ENCODE measurements around the gene UBE4A.

UBE4A gene, protein sequence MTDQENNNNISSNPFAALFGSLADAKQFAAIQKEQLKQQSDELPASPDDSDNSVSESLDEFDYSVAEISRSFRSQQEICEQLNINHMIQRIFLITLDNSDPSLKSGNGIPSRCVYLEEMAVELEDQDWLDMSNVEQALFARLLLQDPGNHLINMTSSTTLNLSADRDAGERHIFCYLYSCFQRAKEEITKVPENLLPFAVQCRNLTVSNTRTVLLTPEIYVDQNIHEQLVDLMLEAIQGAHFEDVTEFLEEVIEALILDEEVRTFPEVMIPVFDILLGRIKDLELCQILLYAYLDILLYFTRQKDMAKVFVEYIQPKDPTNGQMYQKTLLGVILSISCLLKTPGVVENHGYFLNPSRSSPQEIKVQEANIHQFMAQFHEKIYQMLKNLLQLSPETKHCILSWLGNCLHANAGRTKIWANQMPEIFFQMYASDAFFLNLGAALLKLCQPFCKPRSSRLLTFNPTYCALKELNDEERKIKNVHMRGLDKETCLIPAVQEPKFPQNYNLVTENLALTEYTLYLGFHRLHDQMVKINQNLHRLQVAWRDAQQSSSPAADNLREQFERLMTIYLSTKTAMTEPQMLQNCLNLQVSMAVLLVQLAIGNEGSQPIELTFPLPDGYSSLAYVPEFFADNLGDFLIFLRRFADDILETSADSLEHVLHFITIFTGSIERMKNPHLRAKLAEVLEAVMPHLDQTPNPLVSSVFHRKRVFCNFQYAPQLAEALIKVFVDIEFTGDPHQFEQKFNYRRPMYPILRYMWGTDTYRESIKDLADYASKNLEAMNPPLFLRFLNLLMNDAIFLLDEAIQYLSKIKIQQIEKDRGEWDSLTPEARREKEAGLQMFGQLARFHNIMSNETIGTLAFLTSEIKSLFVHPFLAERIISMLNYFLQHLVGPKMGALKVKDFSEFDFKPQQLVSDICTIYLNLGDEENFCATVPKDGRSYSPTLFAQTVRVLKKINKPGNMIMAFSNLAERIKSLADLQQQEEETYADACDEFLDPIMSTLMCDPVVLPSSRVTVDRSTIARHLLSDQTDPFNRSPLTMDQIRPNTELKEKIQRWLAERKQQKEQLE

DNA sequence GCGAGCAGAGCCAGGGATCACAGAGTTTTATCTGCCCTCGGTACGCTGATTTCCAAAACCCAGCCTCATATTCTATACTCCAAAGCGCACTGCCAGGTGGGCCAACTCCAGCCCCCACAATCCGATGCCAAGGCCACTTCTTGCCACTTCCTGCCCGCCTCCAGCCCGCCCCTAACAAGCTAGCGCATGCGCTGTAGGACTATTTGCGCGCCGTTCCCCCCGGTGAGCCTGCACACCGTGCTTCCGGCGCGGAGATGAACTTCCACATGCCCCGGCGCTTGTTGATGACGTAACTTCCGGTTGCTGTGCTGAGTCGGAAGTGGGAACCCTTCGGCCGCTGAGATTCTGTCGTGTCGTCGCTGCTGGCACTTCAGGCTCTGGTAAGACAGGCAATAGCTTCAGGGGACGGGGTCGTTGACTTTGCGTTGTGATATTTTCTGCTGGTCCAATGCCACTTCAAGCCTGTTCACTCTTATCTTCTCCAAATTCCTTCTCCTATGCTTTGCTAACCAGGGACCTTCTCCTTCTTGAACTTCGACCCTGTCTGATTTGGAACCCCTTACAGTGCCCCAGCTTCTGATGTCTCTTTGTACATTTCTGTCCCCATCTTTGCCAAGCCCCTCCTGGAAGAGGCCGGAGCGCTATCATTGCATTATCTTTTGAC, at the start of gene UBE4A:
TSS of gene UBE4A (plus strand) at position 306 of the 664 bp plus-strand sequence. CDS start 5,481 bp downstream, outside the sequence.
- DNase-seq, result peak; percentile 74

- no peak for DNase-seq
Observed at GRCh38 chr11:118310271-118310670, 49.1 kb upstream of the UBE4A start.

DNA sequence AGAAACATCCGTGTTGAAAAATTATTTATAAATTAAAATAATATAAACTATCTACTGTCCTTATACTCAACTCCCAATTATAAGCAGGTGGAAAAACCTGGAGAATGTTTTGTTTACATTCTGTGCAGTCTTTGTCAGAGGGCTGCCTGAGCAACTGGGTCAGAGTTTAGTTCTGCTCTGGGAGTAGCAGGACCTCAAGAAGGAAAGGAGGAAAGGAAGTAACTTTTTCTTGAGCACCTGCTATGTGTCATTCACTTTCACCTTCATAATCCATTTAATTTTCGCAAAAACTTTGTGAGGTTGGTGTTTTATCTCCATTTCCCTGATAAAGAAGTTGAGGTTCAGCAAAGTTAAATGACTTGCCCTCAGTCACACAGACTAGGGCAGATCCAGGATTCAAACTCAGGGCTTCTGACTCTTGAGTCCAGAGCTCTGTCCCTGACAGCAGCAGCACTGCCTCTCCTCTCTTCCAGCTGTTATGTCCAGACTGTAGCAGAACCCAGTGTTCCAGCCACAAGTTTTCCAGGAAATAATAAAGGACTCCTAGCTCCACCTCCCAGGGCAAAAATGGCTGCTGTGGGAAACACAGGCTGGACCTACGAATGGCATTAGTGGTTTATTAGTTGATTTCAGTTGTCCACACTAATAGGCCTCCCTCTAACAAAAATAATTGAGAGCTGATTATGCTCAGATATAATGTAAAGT, 48.5 kb upstream of the UBE4A start:
- DNase-seq, result no peak

DNA sequence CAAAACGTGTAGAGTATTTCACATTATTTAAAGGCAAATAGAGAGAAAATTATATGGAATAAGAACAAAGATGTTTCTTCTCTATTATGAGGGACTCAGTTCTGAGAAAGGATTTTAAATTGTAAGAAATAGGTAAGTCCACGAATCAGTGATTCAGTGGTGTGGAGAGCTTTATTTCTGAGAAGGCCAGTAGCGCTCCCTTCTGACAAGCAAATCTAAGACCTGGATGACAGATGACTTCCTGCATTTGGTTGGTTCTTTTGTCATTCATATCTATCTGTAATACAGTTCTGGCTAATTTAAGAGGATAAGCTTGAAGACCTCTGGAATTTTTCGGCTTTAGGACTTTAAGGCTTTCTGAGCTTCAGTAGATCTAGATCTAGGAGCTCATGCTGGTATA, 47.9 kb upstream of the UBE4A start:
- no peak for DNase-seq

DNA sequence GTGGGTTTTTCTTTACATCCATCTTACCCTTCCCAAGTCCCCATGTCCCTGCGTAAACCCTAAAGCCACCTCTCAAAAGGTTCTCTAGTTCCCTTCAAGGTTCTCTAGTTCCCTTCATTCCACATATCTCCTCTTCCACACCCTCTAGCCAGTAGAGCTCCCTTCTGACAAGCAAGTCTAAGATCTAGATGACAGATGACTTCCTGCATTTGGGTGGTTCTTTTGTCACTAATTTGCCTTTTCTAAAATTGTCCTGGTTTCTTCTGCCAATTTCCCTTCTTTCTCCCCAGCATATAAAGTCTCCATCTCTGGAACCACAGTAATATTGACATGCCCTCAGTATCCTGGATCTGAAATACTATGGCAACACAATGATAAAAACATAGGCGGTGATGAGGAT, 47.1 kb upstream of the UBE4A start:
- no peak for DNase-seq

- no peak for DNase-seq
Observed at GRCh38 chr11:118313242-118313641, 46.2 kb upstream of the UBE4A start.

- no peak for DNase-seq
Observed at GRCh38 chr11:118314988-118315411, 44.4 kb upstream of the UBE4A start.

- no peak for DNase-seq
Observed at GRCh38 chr11:118318124-118318523, 41.3 kb upstream of the UBE4A start.

- no peak for DNase-seq
Observed at GRCh38 chr11:118318581-118319336, 40.6 kb upstream of the UBE4A start.

- no peak for DNase-seq
Observed at GRCh38 chr11:118319337-118319707, 40.1 kb upstream of the UBE4A start.

GRCh38 chr11:118320515-118320914, 38.9 kb upstream of the UBE4A start:
- DNase-seq, result no peak

DNA sequence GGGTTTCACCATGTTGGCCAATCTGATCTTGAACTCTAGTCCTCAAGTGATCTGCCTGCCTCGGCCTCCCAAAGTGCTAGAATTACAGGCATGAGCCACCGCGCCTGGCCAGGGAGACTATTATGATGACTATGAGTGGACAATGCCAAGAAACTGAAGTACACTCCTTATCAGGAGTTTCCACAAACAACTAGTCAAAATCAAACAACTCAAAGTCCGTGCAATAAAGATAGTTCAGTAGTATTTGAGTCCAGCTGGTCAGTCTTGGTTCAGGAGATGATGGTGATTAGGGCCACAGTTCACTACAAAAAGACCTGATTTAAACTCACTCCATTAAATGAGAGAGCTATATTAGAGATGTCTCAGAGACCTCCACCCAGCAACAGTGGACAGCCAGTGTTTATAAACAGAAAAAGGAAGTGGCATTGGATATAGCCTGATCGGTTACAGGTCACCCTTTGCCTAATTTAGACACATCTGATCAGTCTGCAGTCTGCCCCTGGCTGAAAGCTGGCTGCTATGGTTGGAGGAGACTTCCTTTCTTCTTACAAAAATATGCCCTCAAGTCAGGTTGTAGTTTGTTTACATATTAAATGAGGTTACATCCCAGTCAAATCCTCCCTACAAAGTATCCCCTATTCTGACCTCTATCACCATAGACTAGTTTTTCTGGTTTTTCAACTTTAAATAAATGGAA, 37.9 kb upstream of the UBE4A start:
- DNase-seq, result no peak

DNA sequence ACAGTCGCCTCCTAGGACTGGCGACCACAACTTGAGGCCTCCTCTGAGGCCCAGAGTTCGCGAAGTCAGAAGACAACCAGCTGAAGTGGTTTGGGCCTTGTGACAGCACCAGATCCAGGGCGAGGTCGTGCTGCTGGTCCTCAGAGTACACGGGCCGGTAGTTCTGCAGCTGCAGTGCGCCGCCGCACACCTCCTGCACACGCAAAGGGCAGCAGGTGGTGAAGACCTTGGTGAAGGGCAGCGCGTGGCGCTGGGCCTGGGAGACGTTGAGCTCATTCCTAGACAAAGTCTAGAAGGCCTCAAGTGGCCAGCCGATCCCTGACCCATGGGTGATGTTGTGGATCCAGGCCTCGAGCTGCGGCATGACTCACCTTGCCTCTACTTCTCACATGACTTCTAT, 36.7 kb upstream of the UBE4A start:
- no peak for DNase-seq

DNA sequence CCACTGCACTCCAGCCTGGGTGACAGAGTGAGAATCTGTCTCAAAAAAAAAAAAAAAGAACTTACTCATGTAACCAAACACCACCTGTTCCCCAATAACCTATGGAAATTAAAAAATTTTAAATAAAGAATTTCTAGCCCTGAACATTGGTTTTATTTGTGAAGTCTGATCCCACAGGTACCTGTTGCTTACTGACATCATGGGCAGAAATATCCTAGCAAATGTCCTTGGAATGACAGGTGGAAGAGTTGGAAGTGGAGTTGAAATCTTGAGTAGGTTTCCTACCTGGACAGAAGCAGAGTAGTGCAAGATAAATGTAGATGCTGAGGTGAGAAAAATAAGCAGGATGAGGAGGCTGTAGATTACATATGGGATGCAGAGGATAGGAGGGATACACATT, 34.1 kb upstream of the UBE4A start:
- DNase-seq, result no peak

DNA sequence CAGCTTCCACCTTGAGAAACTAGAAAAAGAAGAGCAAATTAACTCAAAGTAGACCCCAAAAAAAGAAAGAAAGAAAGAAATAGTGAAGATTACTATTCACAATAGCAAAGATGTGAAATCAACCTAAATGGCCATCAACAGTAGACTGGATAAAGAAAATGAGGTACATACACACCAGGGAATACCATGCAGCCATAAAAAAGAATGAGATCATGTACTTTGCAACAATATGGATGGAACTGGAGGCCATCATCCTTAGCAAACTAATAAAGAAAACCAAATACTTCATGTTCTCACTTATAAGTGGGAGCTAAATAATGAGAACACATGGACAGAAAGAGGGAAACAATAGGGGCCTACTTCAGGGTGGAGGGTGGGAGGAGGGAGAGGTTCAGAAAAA, 30.7 kb upstream of the UBE4A start:
- DNase-seq, result no peak

DNA sequence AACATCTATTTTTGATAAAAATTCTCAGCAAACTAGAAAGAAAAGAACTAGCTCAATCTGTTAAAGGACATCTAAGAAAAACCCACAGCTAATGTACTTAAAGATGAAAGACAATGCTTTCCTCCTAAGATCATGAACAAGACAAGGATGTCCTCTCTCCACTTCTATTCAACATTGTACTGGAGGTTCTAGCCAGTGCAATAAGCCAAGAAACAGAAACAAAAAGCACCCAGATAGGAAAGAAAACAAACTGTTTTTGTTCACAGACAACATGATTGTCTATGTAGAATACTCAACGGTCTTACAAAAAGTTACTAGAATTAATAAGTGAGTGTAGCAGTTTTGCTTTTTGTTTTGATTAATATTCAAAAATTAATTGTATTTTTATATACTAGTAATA, 24.7 kb upstream of the UBE4A start:
- DNase-seq, result no peak

GRCh38 chr11:118338637-118339061, 20.8 kb upstream of the UBE4A start:
- no peak for DNase-seq

DNA sequence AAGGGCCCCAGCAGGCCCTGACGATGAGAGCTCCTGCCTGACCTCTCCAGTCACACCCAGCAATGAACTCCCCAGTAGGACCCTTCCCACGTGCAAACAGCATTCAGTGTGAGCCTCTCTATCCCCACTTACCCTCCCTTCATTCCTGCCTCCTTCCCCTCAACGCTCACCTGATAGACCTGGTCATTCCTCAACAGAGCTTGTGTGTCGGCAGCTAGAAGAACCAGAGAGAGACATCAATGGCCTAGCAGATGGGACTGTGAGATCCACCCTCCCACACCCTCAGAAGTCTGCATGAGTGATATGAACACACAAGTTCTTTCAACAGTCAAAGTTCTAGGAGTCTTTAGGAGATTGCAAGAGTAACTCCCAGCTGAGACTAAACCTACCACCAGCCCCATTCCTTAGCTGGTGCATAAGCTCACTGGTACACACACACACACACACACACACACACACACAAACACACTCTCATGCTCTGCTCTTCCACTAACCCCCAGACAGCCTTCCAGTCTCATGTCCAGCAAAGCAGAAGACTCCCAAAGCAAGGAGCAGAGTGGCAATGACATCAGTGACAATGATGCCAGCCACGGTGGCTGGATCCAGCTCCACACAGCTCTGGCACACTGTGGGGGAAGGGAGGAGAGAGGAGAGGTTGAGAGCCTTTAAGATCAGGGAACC, 20.0 kb upstream of the UBE4A start:
- no peak for DNase-seq

DNA sequence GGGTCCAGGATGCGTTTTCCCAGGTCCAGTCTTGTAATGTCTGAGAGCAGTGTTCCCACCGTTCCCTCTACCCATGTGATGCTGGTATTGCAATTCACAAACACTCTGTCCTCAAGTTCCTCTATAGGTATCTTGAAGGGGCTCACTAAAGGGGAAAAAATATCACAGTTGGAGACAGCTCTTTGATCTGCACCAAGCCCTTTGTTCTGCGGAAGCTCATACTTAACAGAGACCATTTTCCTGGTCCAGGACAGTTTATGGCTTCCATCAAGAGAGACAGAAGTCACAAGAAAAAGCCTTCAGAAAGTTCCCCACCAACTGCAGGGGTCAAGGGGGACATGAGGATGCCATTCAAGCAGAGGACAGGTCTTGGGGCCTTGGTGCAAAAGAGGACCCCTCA, 19.0 kb upstream of the UBE4A start:
- DNase-seq, result no peak

DNA sequence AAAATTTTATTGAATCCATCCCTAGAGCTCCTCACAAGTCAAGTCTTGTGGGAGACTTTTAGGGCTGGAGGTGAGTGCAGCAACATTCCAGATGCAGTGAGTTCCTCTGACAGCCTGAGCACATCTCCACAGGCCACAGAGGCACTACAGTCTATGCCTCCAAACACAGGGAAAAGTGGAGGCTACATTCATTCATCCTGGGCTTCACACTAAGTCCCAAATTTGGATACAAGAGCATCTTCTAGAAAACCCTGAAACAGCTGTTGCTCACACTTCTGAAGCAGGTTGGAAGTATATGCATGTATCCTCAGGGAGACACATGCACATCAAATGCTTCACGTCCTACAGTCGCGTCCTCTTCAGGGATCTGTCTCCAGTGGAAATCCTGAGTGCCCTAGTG, 18.1 kb upstream of the UBE4A start:
- DNase-seq, result no peak
